GM12878 (cell line): ENCODE results near the gene SPATA16.

Experiments
- CBFB ChIP-seq: IDR thresholded peaks from 2 replicates; pipeline ENCODE4 v1.6.1; 2016; ENCODE audit warnings: antibody characterized with exemption, low read depth
- FOXK2 ChIP-seq: fragments of 450-650 bp; IDR thresholded peaks from 2 replicates; pipeline ENCODE4 v1.6.1; 2017; ENCODE audit warnings: mild to moderate bottlenecking, moderate library complexity
- HDAC2 ChIP-seq: fragments of 200-600 bp; sonication (generic); IDR thresholded peaks from 2 replicates; pipeline ENCODE4 v1.6.1; 2017
- HDAC6 ChIP-seq: fragments of 200-600 bp; sonication (generic); IDR thresholded peaks from one replicate; pipeline ENCODE4 v1.8.0; 2017; ENCODE audit warnings: antibody characterized with exemption; ENCODE audit not compliant: unreplicated experiment
- TF ChIP-seq, protein P1 (sequence below): IDR thresholded peaks from 2 replicates; pipeline ENCODE4 v1.6.1; 2011; ENCODE audit warnings: low read depth, low read length, improper control_type of control experiment, borderline replicate concordance
- TF ChIP-seq, protein P2 (sequence below), 3 experiments: IDR thresholded peaks in 2 of 3; conservative IDR thresholded peaks in 1 of 3; 2 replicates each; pipeline ENCODE4 v1.5.1; 2011; ENCODE audit warnings: low read depth in 3 of 3, low read length in 3 of 3, mild to moderate bottlenecking in 3 of 3, control low read depth in 2 of 3, moderate library complexity in 2 of 3, inconsistent platforms in 1 of 3, mixed read lengths in 1 of 3; ENCODE audit not compliant: control insufficient read depth in 2 of 3, insufficient read depth in 1 of 3; ENCODE audit errors: extremely low read depth in 1 of 3
- TF ChIP-seq, protein P3 (sequence below): IDR thresholded peaks from 2 replicates; pipeline ENCODE4 v1.6.1; 2012; ENCODE audit warnings: low read length, inconsistent platforms

DNA sequence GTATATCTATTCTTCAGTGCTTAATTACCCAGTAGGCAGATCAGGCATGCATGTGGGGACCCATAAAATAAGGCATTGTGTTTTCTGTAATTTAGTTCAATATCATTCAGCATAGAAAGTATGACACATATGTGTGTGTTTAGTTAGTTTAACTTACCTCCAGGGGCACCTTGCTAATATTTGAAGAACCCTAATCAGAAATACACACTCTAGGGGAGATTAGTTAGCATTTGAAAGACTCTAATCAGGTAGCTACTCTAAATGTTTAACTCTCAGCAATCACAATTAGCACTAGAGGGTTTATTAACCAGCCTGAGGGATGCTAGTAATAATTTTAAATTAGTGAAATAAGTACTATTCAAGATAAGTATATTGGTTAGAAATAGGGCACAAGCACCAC is 286.0 kb downstream of the SPATA16 start:
- TF ChIP-seq, protein P1, sequence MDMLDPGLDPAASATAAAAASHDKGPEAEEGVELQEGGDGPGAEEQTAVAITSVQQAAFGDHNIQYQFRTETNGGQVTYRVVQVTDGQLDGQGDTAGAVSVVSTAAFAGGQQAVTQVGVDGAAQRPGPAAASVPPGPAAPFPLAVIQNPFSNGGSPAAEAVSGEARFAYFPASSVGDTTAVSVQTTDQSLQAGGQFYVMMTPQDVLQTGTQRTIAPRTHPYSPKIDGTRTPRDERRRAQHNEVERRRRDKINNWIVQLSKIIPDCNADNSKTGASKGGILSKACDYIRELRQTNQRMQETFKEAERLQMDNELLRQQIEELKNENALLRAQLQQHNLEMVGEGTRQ, result no peak
- TF ChIP-seq, protein P2, sequence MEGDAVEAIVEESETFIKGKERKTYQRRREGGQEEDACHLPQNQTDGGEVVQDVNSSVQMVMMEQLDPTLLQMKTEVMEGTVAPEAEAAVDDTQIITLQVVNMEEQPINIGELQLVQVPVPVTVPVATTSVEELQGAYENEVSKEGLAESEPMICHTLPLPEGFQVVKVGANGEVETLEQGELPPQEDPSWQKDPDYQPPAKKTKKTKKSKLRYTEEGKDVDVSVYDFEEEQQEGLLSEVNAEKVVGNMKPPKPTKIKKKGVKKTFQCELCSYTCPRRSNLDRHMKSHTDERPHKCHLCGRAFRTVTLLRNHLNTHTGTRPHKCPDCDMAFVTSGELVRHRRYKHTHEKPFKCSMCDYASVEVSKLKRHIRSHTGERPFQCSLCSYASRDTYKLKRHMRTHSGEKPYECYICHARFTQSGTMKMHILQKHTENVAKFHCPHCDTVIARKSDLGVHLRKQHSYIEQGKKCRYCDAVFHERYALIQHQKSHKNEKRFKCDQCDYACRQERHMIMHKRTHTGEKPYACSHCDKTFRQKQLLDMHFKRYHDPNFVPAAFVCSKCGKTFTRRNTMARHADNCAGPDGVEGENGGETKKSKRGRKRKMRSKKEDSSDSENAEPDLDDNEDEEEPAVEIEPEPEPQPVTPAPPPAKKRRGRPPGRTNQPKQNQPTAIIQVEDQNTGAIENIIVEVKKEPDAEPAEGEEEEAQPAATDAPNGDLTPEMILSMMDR (IDR thresholded peaks at IDR 0.05 in 2 of 3, conservative IDR thresholded peaks at IDR 0.05 in 1 of 3; ENCODE audit: control insufficient read depth in 2 of 3, extremely low read depth in 1 of 3, insufficient read depth in 1 of 3, low read depth in 3 of 3, low read length in 3 of 3), result no peak
- TF ChIP-seq HDAC6, result no peak
- no peak for TF ChIP-seq CBFB
- TF ChIP-seq FOXK2, result no peak
- no peak for TF ChIP-seq HDAC2
- TF ChIP-seq, protein P3, sequence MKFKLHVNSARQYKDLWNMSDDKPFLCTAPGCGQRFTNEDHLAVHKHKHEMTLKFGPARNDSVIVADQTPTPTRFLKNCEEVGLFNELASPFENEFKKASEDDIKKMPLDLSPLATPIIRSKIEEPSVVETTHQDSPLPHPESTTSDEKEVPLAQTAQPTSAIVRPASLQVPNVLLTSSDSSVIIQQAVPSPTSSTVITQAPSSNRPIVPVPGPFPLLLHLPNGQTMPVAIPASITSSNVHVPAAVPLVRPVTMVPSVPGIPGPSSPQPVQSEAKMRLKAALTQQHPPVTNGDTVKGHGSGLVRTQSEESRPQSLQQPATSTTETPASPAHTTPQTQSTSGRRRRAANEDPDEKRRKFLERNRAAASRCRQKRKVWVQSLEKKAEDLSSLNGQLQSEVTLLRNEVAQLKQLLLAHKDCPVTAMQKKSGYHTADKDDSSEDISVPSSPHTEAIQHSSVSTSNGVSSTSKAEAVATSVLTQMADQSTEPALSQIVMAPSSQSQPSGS, result no peak
